ENCODE results near the gene HS6ST3.
"Not testable (repeated sequence)": the region's sequence is repeated elsewhere in the genome, so short reads cannot be mapped to it uniquely, and the experiment has no call there.

HS6ST3 gene

GRCh38 chr13:96112936-96113335 is 23.0 kb downstream of the HS6ST3 start:
- no peaks in the 10 kb centered on the region for H3K9me3 ChIP-seq (ENCODE audit: control insufficient read depth, insufficient read depth, low read length)
- H3F3A ChIP-seq (ENCODE audit: control insufficient read depth, insufficient read depth), result no peaks in the 10 kb centered on the region
- no peak overlapping the region for H3K27ac ChIP-seq (ENCODE audit: low read depth, low read length)
- no peaks in the 10 kb centered on the region for H3K36me3 ChIP-seq (ENCODE audit: control insufficient read depth, low read length)
- H3K9me2 ChIP-seq (replicated peaks; ENCODE audit: control insufficient read depth, low read length), result no peaks in the 10 kb centered on the region
- no peaks in the 10 kb centered on the region for H3K27me3 ChIP-seq (ENCODE audit: control insufficient read depth, low read length)
- no peaks in the 10 kb centered on the region for H4K20me1 ChIP-seq (ENCODE audit: control insufficient read depth, insufficient read depth, low read depth, low read length)
- TF ChIP-seq CTCF (IDR thresholded peaks at IDR 0.05; ENCODE audit: low read depth, low read length, poor library complexity, severe bottlenecking) (no peak), EZH2phosphoT487 (IDR thresholded peaks at IDR 0.05; ENCODE audit: borderline replicate concordance, low read length) (no peak)
- no peaks in the 10 kb centered on the region for H3K79me2 ChIP-seq (ENCODE audit: control insufficient read depth, low read length)
- H3K4me3 ChIP-seq (ENCODE audit: low read length), result no peak overlapping the region
- H3K4me1 ChIP-seq (ENCODE audit: control insufficient read depth, low read length), result no peaks in the 10 kb centered on the region
- no peak overlapping the region for H3K4me2 ChIP-seq (ENCODE audit: low read length)

- not testable (repeated sequence) for H3K36me3 ChIP-seq (ENCODE audit: control insufficient read depth, low read length); H3K27ac ChIP-seq (ENCODE audit: low read depth, low read length); H3K4me2 ChIP-seq (ENCODE audit: low read length); H3K9me3 ChIP-seq (ENCODE audit: control insufficient read depth, insufficient read depth, low read length); H3K4me3 ChIP-seq (ENCODE audit: low read length); H3F3A ChIP-seq (ENCODE audit: control insufficient read depth, insufficient read depth); H3K9me2 ChIP-seq (replicated peaks; ENCODE audit: control insufficient read depth, low read length); H3K4me1 ChIP-seq (ENCODE audit: control insufficient read depth, low read length); H3K27me3 ChIP-seq (ENCODE audit: control insufficient read depth, low read length); H4K20me1 ChIP-seq (ENCODE audit: control insufficient read depth, insufficient read depth, low read depth, low read length); H3K79me2 ChIP-seq (ENCODE audit: control insufficient read depth, low read length)
Measured at GRCh38 chr13:96115368-96115767, 25.5 kb downstream of the HS6ST3 start.

- Histone ChIP-seq H3F3A (ENCODE audit: control insufficient read depth, insufficient read depth) (no peaks in the 10 kb centered on the region), H3K9me2 (replicated peaks; ENCODE audit: control insufficient read depth, low read length) (no peaks in the 10 kb centered on the region), H3K27ac (ENCODE audit: low read depth, low read length) (no peak overlapping the region), H3K4me1 (ENCODE audit: control insufficient read depth, low read length) (no peaks in the 10 kb centered on the region), H3K27me3 (ENCODE audit: control insufficient read depth, low read length) (no peaks in the 10 kb centered on the region), H3K79me2 (ENCODE audit: control insufficient read depth, low read length) (no peaks in the 10 kb centered on the region), H4K20me1 (ENCODE audit: control insufficient read depth, insufficient read depth, low read depth, low read length) (no peaks in the 10 kb centered on the region), H3K4me3 (ENCODE audit: low read length) (no peak overlapping the region), H3K4me2 (ENCODE audit: low read length) (no peak overlapping the region), H3K36me3 (ENCODE audit: control insufficient read depth, low read length) (no peaks in the 10 kb centered on the region), H3K9me3 (ENCODE audit: control insufficient read depth, insufficient read depth, low read length) (no peaks in the 10 kb centered on the region)
- TF ChIP-seq CTCF (IDR thresholded peaks at IDR 0.05; ENCODE audit: low read depth, low read length, poor library complexity, severe bottlenecking) (no peak), EZH2phosphoT487 (IDR thresholded peaks at IDR 0.05; ENCODE audit: borderline replicate concordance, low read length) (no peak)
Measured at GRCh38 chr13:96119921-96120320, 30.0 kb downstream of the HS6ST3 start.

DNA sequence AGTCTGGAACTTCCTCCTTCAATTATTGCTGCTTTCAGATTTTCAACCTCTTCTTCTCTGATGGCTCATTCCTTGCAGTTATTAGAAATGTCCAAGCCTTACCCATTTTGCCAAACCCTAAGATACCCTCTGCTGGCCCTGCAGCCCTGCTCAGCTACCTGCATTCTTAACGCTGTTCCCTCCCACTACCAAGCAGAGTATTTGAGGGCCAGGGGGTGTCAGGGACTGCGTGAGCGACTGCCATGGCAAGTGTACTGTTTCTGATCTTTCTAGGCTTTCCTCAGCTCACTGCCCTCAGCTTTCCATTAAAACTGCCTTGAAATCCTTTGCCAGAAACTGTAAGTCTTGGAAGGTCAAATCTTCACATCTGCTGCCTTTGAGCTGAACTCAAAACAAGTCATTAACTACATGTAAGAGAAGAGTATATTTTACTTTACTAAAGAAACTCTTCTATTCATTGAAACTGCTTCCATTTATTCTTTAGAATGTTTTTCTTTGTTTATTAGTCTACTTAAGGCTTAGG is 41.0 kb downstream of the HS6ST3 start:
- no peaks in the 10 kb centered on the region for H3K9me3 ChIP-seq (ENCODE audit: control insufficient read depth, insufficient read depth, low read length)
- H3K9me2 ChIP-seq (replicated peaks; ENCODE audit: control insufficient read depth, low read length), result no peaks in the 10 kb centered on the region
- H3K36me3 ChIP-seq (ENCODE audit: control insufficient read depth, low read length), result no peaks in the 10 kb centered on the region
- no peaks in the 10 kb centered on the region for H3F3A ChIP-seq (ENCODE audit: control insufficient read depth, insufficient read depth)
- H3K4me2 ChIP-seq (ENCODE audit: low read length), result no peak overlapping the region
- no peak overlapping the region for H3K4me3 ChIP-seq (ENCODE audit: low read length)
- no peaks in the 10 kb centered on the region for H3K4me1 ChIP-seq (ENCODE audit: control insufficient read depth, low read length)
- no peaks in the 10 kb centered on the region for H3K79me2 ChIP-seq (ENCODE audit: control insufficient read depth, low read length)
- H3K27me3 ChIP-seq (ENCODE audit: control insufficient read depth, low read length), result no peaks in the 10 kb centered on the region
- TF ChIP-seq CTCF (IDR thresholded peaks at IDR 0.05; ENCODE audit: low read depth, low read length, poor library complexity, severe bottlenecking) (no peak), EZH2phosphoT487 (IDR thresholded peaks at IDR 0.05; ENCODE audit: borderline replicate concordance, low read length) (no peak)
- no peak overlapping the region for H3K27ac ChIP-seq (ENCODE audit: low read depth, low read length)
- H4K20me1 ChIP-seq (ENCODE audit: control insufficient read depth, insufficient read depth, low read depth, low read length), result no peaks in the 10 kb centered on the region

Measured in DOHH2 (cell line).